OCI-LY1 (cell line): ENCODE measurements around the gene GABRG3.

Experiments
- H2AFZ ChIP-seq: fragments of 200-600 bp; sonication (generic), shearing (Covaris generic); 2 replicates; pipeline ENCODE4 v1.6.0; 2014; ENCODE audit warnings: antibody characterized with exemption, mild to moderate bottlenecking, low read length
- H3F3A ChIP-seq: fragments of 200-600 bp; sonication (generic), shearing (Covaris generic); 2 replicates; pipeline ENCODE4 v1.6.0; 2014; ENCODE audit warnings: mild to moderate bottlenecking, antibody characterized with exemption, low read length, moderate library complexity; ENCODE audit not compliant: insufficient read depth
- H3K27ac ChIP-seq: fragments of 200-600 bp; sonication (generic); 2 replicates; pipeline ENCODE4 v1.5.1; 2014; ENCODE audit warnings: low read length, mixed run types, mild to moderate bottlenecking, low read depth; ENCODE audit not compliant: poor library complexity, severe bottlenecking
- H3K27me3 ChIP-seq: fragments of 200-600 bp; sonication (generic); 2 replicates; pipeline ENCODE4 v1.6.0; 2014; ENCODE audit warnings: antibody characterized with exemption, mild to moderate bottlenecking, low read length, moderate library complexity; ENCODE audit not compliant: insufficient read depth
- H3K36me3 ChIP-seq: fragments of 200-600 bp; sonication (generic); 2 replicates; pipeline ENCODE4 v1.6.1; 2014; ENCODE audit warnings: mild to moderate bottlenecking, antibody characterized with exemption, low read length, moderate library complexity, mixed read lengths; ENCODE audit not compliant: insufficient read depth
- H3K4me1 ChIP-seq: fragments of 200-600 bp; sonication (generic); 2 replicates; pipeline ENCODE4 v1.5.1; 2014; ENCODE audit warnings: mild to moderate bottlenecking, low read length, moderate library complexity; ENCODE audit not compliant: insufficient read depth, severe bottlenecking
- H3K4me2 ChIP-seq: fragments of 200-600 bp; sonication (generic), shearing (Covaris generic); 2 replicates; pipeline ENCODE4 v1.6.1; 2014; ENCODE audit warnings: low read length
- H3K4me3 ChIP-seq: fragments of 200-600 bp; sonication (generic); 2 replicates; pipeline ENCODE4 v1.5.1; 2014; ENCODE audit warnings: low read length, low read depth, mild to moderate bottlenecking, mixed read lengths; ENCODE audit not compliant: poor library complexity, severe bottlenecking
- H3K79me2 ChIP-seq: fragments of 200-600 bp; shearing (Covaris generic); 2 replicates; pipeline ENCODE4 v1.6.1; 2016; ENCODE audit warnings: mixed run types, low read length, mixed read lengths; ENCODE audit not compliant: insufficient read depth
- H3K9ac ChIP-seq: fragments of 200-600 bp; sonication (generic), shearing (Covaris generic); 2 replicates; pipeline ENCODE4 v1.6.1; 2014; ENCODE audit warnings: mild to moderate bottlenecking, low read length, mixed read lengths
- H3K9me2 ChIP-seq: fragments of 200-600 bp; sonication (generic), shearing (Covaris generic); 2 replicates; pipeline ENCODE4 v1.6.1; 2014; ENCODE audit warnings: low read depth, mild to moderate bottlenecking, low read length, mixed read lengths
- H3K9me3 ChIP-seq: fragments of 200-600 bp; shearing (Covaris generic); 2 replicates; pipeline ENCODE4 v1.6.1; 2014; ENCODE audit warnings: low read length, mixed read lengths
- H4K20me1 ChIP-seq: fragments of 200-600 bp; sonication (generic), shearing (Covaris generic); 2 replicates; pipeline ENCODE4 v1.6.0; 2016; ENCODE audit warnings: mild to moderate bottlenecking, low read length; ENCODE audit not compliant: insufficient read depth
- EZH2 ChIP-seq: fragments of 200-600 bp; sonication (generic), shearing (Covaris generic); IDR thresholded peaks from 2 replicates; pipeline ENCODE4 v1.8.0; 2017; ENCODE audit warnings: borderline replicate concordance, mixed run types, mild to moderate bottlenecking, antibody characterized with exemption, low read length, moderate library complexity, mixed read lengths
- TF ChIP-seq, protein P1 (sequence below): fragments of 200-600 bp; sonication (generic), shearing (Covaris generic); IDR thresholded peaks from 2 replicates; pipeline ENCODE4 v1.5.1; 2017; ENCODE audit warnings: mild to moderate bottlenecking, antibody characterized with exemption, low read length, moderate library complexity, mixed read lengths

The GABRG3 gene

DNA sequence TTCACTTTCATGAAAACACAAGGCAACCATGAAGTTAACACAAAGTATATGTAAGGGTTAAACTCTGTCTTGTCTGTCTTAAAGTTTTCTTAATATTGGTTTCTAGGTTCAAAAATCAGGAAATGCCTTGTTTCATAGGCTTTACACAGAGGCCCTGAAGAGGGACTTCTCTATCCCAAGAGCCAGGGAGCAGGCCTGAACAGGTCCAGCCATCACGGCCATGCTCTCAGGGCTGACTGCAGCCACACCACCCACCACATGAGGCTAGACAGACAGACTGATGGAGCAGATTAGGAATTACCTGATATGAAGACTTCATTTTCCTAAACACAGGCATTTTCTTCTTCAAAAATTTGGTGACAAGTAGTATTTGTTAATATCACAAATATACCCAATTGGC, 502.9 kb downstream of the GABRG3 start:
- Histone ChIP-seq H3K36me3 (no peaks in the 10 kb centered on the region), H3K4me2 (no peak overlapping the region), H3K4me1 (no peaks in the 10 kb centered on the region), H3K79me2 (no peaks in the 10 kb centered on the region), H4K20me1 (no peaks in the 10 kb centered on the region), H3K9me2 (no peaks in the 10 kb centered on the region), H3K4me3 (no peak overlapping the region), H3K9ac (no peak overlapping the region), H3K27ac (no peak overlapping the region), H3K27me3 (no peaks in the 10 kb centered on the region), H3K9me3 (no peaks in the 10 kb centered on the region), H3F3A (no peaks in the 10 kb centered on the region), H2AFZ (no peak overlapping the region)
- no peak for TF ChIP-seq EZH2
- TF ChIP-seq, protein P1, sequence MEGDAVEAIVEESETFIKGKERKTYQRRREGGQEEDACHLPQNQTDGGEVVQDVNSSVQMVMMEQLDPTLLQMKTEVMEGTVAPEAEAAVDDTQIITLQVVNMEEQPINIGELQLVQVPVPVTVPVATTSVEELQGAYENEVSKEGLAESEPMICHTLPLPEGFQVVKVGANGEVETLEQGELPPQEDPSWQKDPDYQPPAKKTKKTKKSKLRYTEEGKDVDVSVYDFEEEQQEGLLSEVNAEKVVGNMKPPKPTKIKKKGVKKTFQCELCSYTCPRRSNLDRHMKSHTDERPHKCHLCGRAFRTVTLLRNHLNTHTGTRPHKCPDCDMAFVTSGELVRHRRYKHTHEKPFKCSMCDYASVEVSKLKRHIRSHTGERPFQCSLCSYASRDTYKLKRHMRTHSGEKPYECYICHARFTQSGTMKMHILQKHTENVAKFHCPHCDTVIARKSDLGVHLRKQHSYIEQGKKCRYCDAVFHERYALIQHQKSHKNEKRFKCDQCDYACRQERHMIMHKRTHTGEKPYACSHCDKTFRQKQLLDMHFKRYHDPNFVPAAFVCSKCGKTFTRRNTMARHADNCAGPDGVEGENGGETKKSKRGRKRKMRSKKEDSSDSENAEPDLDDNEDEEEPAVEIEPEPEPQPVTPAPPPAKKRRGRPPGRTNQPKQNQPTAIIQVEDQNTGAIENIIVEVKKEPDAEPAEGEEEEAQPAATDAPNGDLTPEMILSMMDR, result no peak

DNA sequence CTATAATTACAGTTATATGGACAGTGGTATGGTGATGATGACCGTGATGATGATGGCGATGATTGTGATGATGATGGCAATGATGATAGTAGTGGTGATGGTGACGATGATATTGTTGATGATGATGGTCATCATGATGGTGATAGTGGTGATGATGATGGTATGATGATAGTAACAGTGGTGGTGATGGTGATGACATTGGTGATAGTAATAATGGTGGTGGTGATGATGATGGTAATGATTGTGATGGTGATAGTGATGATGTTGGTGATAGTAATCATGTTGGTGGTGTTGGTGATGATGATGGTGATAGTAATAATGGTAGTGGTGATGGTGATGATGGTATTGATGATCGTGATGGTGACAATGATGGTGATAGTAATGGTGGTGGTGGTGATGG, 504.4 kb downstream of the GABRG3 start:
- H3K4me1 ChIP-seq, result no peaks in the 10 kb centered on the region
- no peak overlapping the region for H3K4me3 ChIP-seq
- no peak overlapping the region for H3K27ac ChIP-seq
- H3K27me3 ChIP-seq, result no peaks in the 10 kb centered on the region
- H2AFZ ChIP-seq, result no peak overlapping the region
- no peak overlapping the region for H3K9ac ChIP-seq
- H3K9me2 ChIP-seq, result no peaks in the 10 kb centered on the region
- no peaks in the 10 kb centered on the region for H3K36me3 ChIP-seq
- no peaks in the 10 kb centered on the region for H3F3A ChIP-seq
- no peaks in the 10 kb centered on the region for H4K20me1 ChIP-seq
- no peaks in the 10 kb centered on the region for H3K9me3 ChIP-seq
- no peaks in the 10 kb centered on the region for H3K79me2 ChIP-seq
- TF ChIP-seq, protein P1, result no peak
- no peak for TF ChIP-seq EZH2
- H3K4me2 ChIP-seq, result no peak overlapping the region

DNA sequence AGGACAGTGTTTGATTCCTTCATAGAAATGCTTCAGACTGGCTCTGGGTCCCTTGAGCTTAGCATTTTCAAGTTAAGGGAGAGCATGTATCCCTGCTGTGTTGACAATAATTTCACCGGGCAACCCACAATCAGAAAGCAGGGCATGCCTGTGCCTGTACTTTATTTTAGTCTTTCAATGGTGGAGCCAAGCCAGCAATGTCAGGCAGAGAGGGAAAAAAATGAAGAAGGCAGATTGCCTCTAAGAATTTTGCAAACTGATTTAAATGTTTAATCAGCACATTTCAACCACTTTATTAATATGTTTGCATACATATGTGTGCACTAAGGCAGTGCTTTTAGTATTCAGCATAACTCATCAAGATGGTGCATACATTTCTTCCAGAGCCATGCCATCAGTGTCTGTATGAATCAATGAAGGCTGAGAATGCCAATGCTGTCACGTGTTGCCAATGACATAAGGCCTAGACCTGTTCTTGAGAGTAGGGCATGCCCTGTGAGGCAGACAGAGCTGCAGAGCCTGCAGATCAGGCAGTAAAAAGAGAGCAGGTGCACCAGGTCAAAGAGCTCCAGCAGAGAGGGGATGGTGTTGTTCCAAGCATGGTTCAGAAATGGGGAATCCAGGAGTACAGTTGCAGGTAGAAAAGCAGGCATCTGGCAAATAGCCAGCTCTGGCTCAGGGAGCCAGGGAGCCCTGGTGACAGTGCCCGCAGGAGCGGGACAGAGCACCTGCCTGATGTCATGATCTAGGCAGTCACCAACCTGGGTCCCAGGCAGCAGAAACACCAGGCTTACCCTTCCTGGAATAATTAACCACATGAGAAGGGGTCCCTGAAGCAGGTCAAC, 508.5 kb downstream of the GABRG3 start:
- no peaks in the 10 kb centered on the region for H3K36me3 ChIP-seq
- H3F3A ChIP-seq, result no peaks in the 10 kb centered on the region
- H3K4me2 ChIP-seq, result no peak overlapping the region
- H2AFZ ChIP-seq, result no peak overlapping the region
- no peak overlapping the region for H3K4me3 ChIP-seq
- no peak overlapping the region for H3K27ac ChIP-seq
- TF ChIP-seq, protein P1, result no peak
- no peak for TF ChIP-seq EZH2
- H3K27me3 ChIP-seq, result no peaks in the 10 kb centered on the region
- no peaks in the 10 kb centered on the region for H3K79me2 ChIP-seq
- H3K9me3 ChIP-seq, result no peaks in the 10 kb centered on the region
- no peaks in the 10 kb centered on the region for H3K9me2 ChIP-seq
- no peaks in the 10 kb centered on the region for H3K4me1 ChIP-seq
- H3K9ac ChIP-seq, result no peak overlapping the region
- no peaks in the 10 kb centered on the region for H4K20me1 ChIP-seq
